ENCODE data around the gene SMARCA2.

The SMARCA2 gene

GRCh38 chr9:2132484-2133082 lies 117.4 kb downstream of the SMARCA2 start:
- H3K4me3 ChIP-seq (IDR thresholded peaks at IDR 0.05; ENCODE audit: insufficient read depth, low read depth, low read length) = no peak overlapping the region
- TF ChIP-seq CTCF (conservative IDR thresholded peaks at IDR 0.05; ENCODE audit: low read depth, low read length) = peak; percentile 66
- H3K4me2 ChIP-seq = no peak overlapping the region

GRCh38 chr9:2134391-2134790 lies 119.2 kb downstream of the SMARCA2 start:
- no peak overlapping the region for H2AFZ ChIP-seq (ENCODE audit: low read depth)
- H3K79me2 ChIP-seq (ENCODE audit: insufficient read depth, low read depth) = peaks cover 24% of the 10 kb centered on the region; the same call in 1 of the 2 replicates
- no peak overlapping the region for H3K4me3 ChIP-seq (IDR thresholded peaks at IDR 0.05; ENCODE audit: insufficient read depth, low read depth, low read length)
- no peaks in the 10 kb centered on the region; the same call in 1 of the 2 replicates for H3K36me3 ChIP-seq (ENCODE audit: insufficient read depth)
- H3K4me2 ChIP-seq = no peak overlapping the region
- no peak overlapping the region for H3K9ac ChIP-seq
- no peak for TF ChIP-seq CTCF (conservative IDR thresholded peaks at IDR 0.05; ENCODE audit: low read depth, low read length)
- H4K20me1 ChIP-seq (ENCODE audit: insufficient read depth) = 0 out of 2 replicates have a peak, but pooled peaks cover 13% of the 10 kb centered on the region
- no peak overlapping the region for H3K27ac ChIP-seq
- H3K4me1 ChIP-seq (ENCODE audit: low read depth, poor library complexity, severe bottlenecking) = no peaks in the 10 kb centered on the region
- no peaks in the 10 kb centered on the region for H3K27me3 ChIP-seq (ENCODE audit: insufficient read depth, low read depth)

More at GRCh38 chr9:2132484-2133082, 117.4 kb downstream of the SMARCA2 start:
- no peak overlapping the region for H2AFZ ChIP-seq (ENCODE audit: low read depth)
- peaks cover 33% of the 10 kb centered on the region for H3K79me2 ChIP-seq (ENCODE audit: insufficient read depth, low read depth)
- 0 out of 2 replicates have a peak, but pooled peaks cover 13% of the 10 kb centered on the region for H4K20me1 ChIP-seq (ENCODE audit: insufficient read depth)
- peaks cover 7% of the 10 kb centered on the region for H3K4me1 ChIP-seq (ENCODE audit: low read depth, poor library complexity, severe bottlenecking)
- H3K27ac ChIP-seq = no peak overlapping the region
- no peaks in the 10 kb centered on the region for H3K27me3 ChIP-seq (ENCODE audit: insufficient read depth, low read depth)
- H3K36me3 ChIP-seq (ENCODE audit: insufficient read depth) = no peaks in the 10 kb centered on the region; the same call in 1 of the 2 replicates
- no peak overlapping the region for H3K9ac ChIP-seq

GRCh38 chr9:2138646-2139045 lies 123.5 kb downstream of the SMARCA2 start:
- no peak for TF ChIP-seq CTCF (conservative IDR thresholded peaks at IDR 0.05; ENCODE audit: low read depth, low read length)
- Histone ChIP-seq H3K27me3 (ENCODE audit: insufficient read depth, low read depth) (no peaks in the 10 kb centered on the region), H3K4me2 (no peak overlapping the region), H3K27ac (no peak overlapping the region), H3K79me2 (ENCODE audit: insufficient read depth, low read depth) (peaks cover 22% of the 10 kb centered on the region; the same call in 1 of the 2 replicates), H4K20me1 (ENCODE audit: insufficient read depth) (no peaks in the 10 kb centered on the region), H3K9ac (no peak overlapping the region), H3K36me3 (ENCODE audit: insufficient read depth) (peaks cover 3% of the 10 kb centered on the region; the same call in 1 of the 2 replicates), H3K4me1 (ENCODE audit: low read depth, poor library complexity, severe bottlenecking) (no peaks in the 10 kb centered on the region), H3K4me3 (IDR thresholded peaks at IDR 0.05; ENCODE audit: insufficient read depth, low read depth, low read length) (no peak overlapping the region), H2AFZ (ENCODE audit: low read depth) (no peak overlapping the region)

- Histone ChIP-seq H3K36me3 (ENCODE audit: insufficient read depth) (peaks cover 3% of the 10 kb centered on the region; the same call in 1 of the 2 replicates), H3K27ac (no peak overlapping the region), H2AFZ (ENCODE audit: low read depth) (no peak overlapping the region), H3K4me2 (no peak overlapping the region), H3K4me3 (IDR thresholded peaks at IDR 0.05; ENCODE audit: insufficient read depth, low read depth, low read length) (no peak overlapping the region), H3K79me2 (ENCODE audit: insufficient read depth, low read depth) (peaks cover 18% of the 10 kb centered on the region; the same call in 1 of the 2 replicates), H4K20me1 (ENCODE audit: insufficient read depth) (0 out of 2 replicates have a peak, but pooled peaks cover 5% of the 10 kb centered on the region), H3K4me1 (ENCODE audit: low read depth, poor library complexity, severe bottlenecking) (no peaks in the 10 kb centered on the region), H3K9ac (no peak overlapping the region), H3K27me3 (ENCODE audit: insufficient read depth, low read depth) (no peaks in the 10 kb centered on the region)
- no peak for TF ChIP-seq CTCF (conservative IDR thresholded peaks at IDR 0.05; ENCODE audit: low read depth, low read length)
Observed at GRCh38 chr9:2140600-2141223, 125.6 kb downstream of the SMARCA2 start.
